ENCODE results near the gene TNF.

The TNF gene

GRCh38 chr6:31575335-31575901 is at the start of gene TNF:
TNF (plus strand) TSS chr6:31575565; CDS start chr6:31575742, 177 bp downstream.
- Histone ChIP-seq H3K36me3 (ENCODE audit: insufficient read depth, insufficient read length, low read length) (peaks cover 3% of the 10 kb centered on the region), H3K9ac (ENCODE audit: insufficient read length, low read depth) (no peak within 1 kb of the TSS), H3K9me3 (ENCODE audit: insufficient read depth, low read length) (no peaks in the 10 kb centered on the region), H3K4me3 (ENCODE audit: insufficient read length, low read depth) (no peak within 1 kb of the TSS), H3K27me3 (ENCODE audit: insufficient read depth, insufficient read length) (no peaks in the 10 kb centered on the region), H3K4me1 (ENCODE audit: insufficient read depth, insufficient read length) (peaks cover 12% of the 10 kb centered on the region)
- no peak for DNase-seq (ENCODE audit: low read depth, low spot score)
- TF ChIP-seq SUZ12 (IDR thresholded peaks at IDR 0.05; ENCODE audit: extremely low read depth, insufficient read depth, insufficient read length), result no peak
- no peak for TF ChIP-seq ZNF274 (IDR thresholded peaks at IDR 0.05; ENCODE audit: low read depth, low read length)
- TF ChIP-seq YY1 (IDR thresholded peaks at IDR 0.05; ENCODE audit: insufficient read depth, insufficient read length), result no peak

GRCh38 chr6:31525932-31526591 is 49.3 kb upstream of the TNF start:
- Histone ChIP-seq H3K9ac (ENCODE audit: insufficient read length, low read depth) (no peak overlapping the region), H3K36me3 (ENCODE audit: insufficient read depth, insufficient read length, low read length) (peaks cover 18% of the 10 kb centered on the region), H3K4me1 (ENCODE audit: insufficient read depth, insufficient read length) (no peaks in the 10 kb centered on the region), H3K9me3 (ENCODE audit: insufficient read depth, low read length) (no peaks in the 10 kb centered on the region), H3K4me3 (ENCODE audit: insufficient read length, low read depth) (no peak overlapping the region), H3K27me3 (ENCODE audit: insufficient read depth, insufficient read length) (no peaks in the 10 kb centered on the region)
- no peak for DNase-seq (ENCODE audit: low read depth, low spot score)
- TF ChIP-seq ZNF274 (IDR thresholded peaks at IDR 0.05; ENCODE audit: low read depth, low read length), result no peak
- TF ChIP-seq SUZ12 (IDR thresholded peaks at IDR 0.05; ENCODE audit: extremely low read depth, insufficient read depth, insufficient read length), result no peak
- TF ChIP-seq YY1 (IDR thresholded peaks at IDR 0.05; ENCODE audit: insufficient read depth, insufficient read length), result no peak

- no peak overlapping the region for H3K4me3 ChIP-seq (ENCODE audit: insufficient read length, low read depth)
- no peak for DNase-seq (ENCODE audit: low read depth, low spot score)
- no peak for TF ChIP-seq SUZ12 (IDR thresholded peaks at IDR 0.05; ENCODE audit: extremely low read depth, insufficient read depth, insufficient read length)
- no peak for TF ChIP-seq ZNF274 (IDR thresholded peaks at IDR 0.05; ENCODE audit: low read depth, low read length)
- TF ChIP-seq YY1 (IDR thresholded peaks at IDR 0.05; ENCODE audit: insufficient read depth, insufficient read length), result no peak
- H3K9ac ChIP-seq (ENCODE audit: insufficient read length, low read depth), result no peak overlapping the region
- H3K4me1 ChIP-seq (ENCODE audit: insufficient read depth, insufficient read length), result no peaks in the 10 kb centered on the region
- peaks cover 38% of the 10 kb centered on the region for H3K36me3 ChIP-seq (ENCODE audit: insufficient read depth, insufficient read length, low read length)
- no peaks in the 10 kb centered on the region for H3K9me3 ChIP-seq (ENCODE audit: insufficient read depth, low read length)
- H3K27me3 ChIP-seq (ENCODE audit: insufficient read depth, insufficient read length), result no peaks in the 10 kb centered on the region
These were observed 47.0 kb upstream of the TNF start for GRCh38 chr6:31528307-31528777.

DNA sequence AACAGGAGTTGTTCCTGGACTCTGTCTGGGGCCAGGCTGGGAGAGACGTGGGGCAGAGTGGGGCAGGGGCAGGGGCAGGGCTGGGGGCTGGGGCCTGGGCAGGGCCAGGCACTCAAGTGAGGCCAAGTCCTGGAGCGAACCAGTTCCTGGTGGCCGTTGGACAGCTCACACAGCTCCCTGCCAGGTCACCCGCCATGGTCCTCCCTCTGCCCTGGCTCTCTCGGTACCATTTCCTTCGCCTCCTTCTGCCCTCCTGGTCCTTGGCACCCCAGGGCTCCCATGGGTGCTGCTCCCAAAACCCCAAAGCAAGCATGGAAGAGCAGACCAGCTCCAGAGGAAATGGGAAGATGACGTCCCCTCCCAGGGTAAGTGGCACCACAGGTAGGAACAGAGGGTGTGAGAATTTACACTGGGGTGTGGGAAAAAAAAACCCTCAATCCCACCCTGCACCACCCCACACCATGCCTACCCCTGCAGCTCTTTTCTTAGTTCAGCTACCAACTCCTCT is 46.5 kb upstream of the TNF start, which contains the start of gene MCCD1:
MCCD1 (plus strand) TSS at position 142 of the 508 bp plus-strand sequence; CDS start at position 195, 53 bp downstream.
- Histone ChIP-seq H3K9ac (ENCODE audit: insufficient read length, low read depth) (no peak within 1 kb of the TSS), H3K27me3 (ENCODE audit: insufficient read depth, insufficient read length) (no peaks in the 10 kb centered on the region), H3K4me3 (ENCODE audit: insufficient read length, low read depth) (no peak within 1 kb of the TSS), H3K4me1 (ENCODE audit: insufficient read depth, insufficient read length) (no peaks in the 10 kb centered on the region), H3K9me3 (ENCODE audit: insufficient read depth, low read length) (no peaks in the 10 kb centered on the region), H3K36me3 (ENCODE audit: insufficient read depth, insufficient read length, low read length) (peaks cover 44% of the 10 kb centered on the region)
- DNase-seq (ENCODE audit: low read depth, low spot score), result no peak
- TF ChIP-seq YY1 (IDR thresholded peaks at IDR 0.05; ENCODE audit: insufficient read depth, insufficient read length) (no peak), SUZ12 (IDR thresholded peaks at IDR 0.05; ENCODE audit: extremely low read depth, insufficient read depth, insufficient read length) (no peak), ZNF274 (IDR thresholded peaks at IDR 0.05; ENCODE audit: low read depth, low read length) (no peak)

DNA sequence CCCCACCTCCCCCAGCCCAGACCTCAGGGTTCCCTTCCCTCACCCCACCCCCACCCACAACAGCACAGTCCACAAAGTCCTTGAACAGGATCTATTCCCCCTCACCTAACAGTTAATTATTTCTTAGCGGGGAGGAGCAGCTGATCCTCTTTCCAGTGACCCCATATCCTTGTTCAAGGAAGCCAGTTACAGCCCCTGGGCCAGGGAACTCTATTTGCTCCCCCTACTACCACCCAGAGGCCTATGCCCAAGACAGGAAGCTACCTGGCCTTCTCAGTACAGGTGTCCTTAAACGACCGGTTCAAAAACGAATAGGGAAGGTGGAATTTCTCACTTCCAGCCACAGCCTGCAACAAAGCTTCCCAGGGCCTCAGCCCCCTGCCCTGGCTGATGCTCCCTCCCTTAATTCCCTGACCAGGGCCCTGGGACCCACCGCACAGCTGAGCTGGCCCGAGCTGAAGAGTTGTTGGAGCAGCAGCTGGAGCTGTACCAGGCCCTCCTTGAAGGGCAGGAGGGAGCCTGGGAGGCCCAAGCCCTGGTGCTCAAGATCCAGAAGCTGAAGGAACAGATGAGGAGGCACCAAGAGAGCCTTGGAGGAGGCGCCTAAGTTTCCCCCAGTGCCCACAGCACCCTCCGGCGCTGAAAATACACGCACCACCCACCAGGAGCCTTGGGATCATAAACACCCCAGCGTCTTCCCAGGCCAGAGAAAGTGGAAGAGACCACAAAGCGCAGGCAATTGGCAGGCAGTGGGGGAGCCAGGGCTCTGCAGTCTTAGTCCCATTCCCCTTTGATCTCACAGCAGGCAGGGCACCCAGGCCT is 45.8 kb upstream of the TNF start:
- Histone ChIP-seq H3K9ac (ENCODE audit: insufficient read length, low read depth) (no peak overlapping the region), H3K4me3 (ENCODE audit: insufficient read length, low read depth) (no peak overlapping the region), H3K9me3 (ENCODE audit: insufficient read depth, low read length) (no peaks in the 10 kb centered on the region), H3K4me1 (ENCODE audit: insufficient read depth, insufficient read length) (no peaks in the 10 kb centered on the region), H3K36me3 (ENCODE audit: insufficient read depth, insufficient read length, low read length) (peaks cover 50% of the 10 kb centered on the region), H3K27me3 (ENCODE audit: insufficient read depth, insufficient read length) (no peaks in the 10 kb centered on the region)
- TF ChIP-seq YY1 (IDR thresholded peaks at IDR 0.05; ENCODE audit: insufficient read depth, insufficient read length) (no peak), ZNF274 (IDR thresholded peaks at IDR 0.05; ENCODE audit: low read depth, low read length) (no peak), SUZ12 (IDR thresholded peaks at IDR 0.05; ENCODE audit: extremely low read depth, insufficient read depth, insufficient read length) (no peak)
- no peak for DNase-seq (ENCODE audit: low read depth, low spot score)

- DNase-seq (ENCODE audit: low read depth, low spot score), result no peak
- H3K36me3 ChIP-seq (ENCODE audit: insufficient read depth, insufficient read length, low read length), result peaks cover 62% of the 10 kb centered on the region
- no peak overlapping the region for H3K9ac ChIP-seq (ENCODE audit: insufficient read length, low read depth)
- H3K9me3 ChIP-seq (ENCODE audit: insufficient read depth, low read length), result no peaks in the 10 kb centered on the region
- TF ChIP-seq SUZ12 (IDR thresholded peaks at IDR 0.05; ENCODE audit: extremely low read depth, insufficient read depth, insufficient read length) (no peak), YY1 (IDR thresholded peaks at IDR 0.05; ENCODE audit: insufficient read depth, insufficient read length) (no peak), ZNF274 (IDR thresholded peaks at IDR 0.05; ENCODE audit: low read depth, low read length) (no peak)
- no peak overlapping the region for H3K4me3 ChIP-seq (ENCODE audit: insufficient read length, low read depth)
- no peaks in the 10 kb centered on the region for H3K27me3 ChIP-seq (ENCODE audit: insufficient read depth, insufficient read length)
- H3K4me1 ChIP-seq (ENCODE audit: insufficient read depth, insufficient read length), result peaks cover 3% of the 10 kb centered on the region
These were observed 44.7 kb upstream of the TNF start for GRCh38 chr6:31530659-31531058.
